Neural progenitor cell (in vitro differentiated cells): Measurements from ENCODE around the gene SPG11.

Experiments used
- EZH2 ChIP-seq: fragments of 200-600 bp; sonication (generic); IDR thresholded peaks from 2 replicates; pipeline ENCODE4 v1.6.1; 2017; ENCODE audit warnings: antibody characterized with exemption, mild to moderate bottlenecking, moderate library complexity
- EZH2phosphoT487 ChIP-seq: fragments of 200-600 bp; sonication (generic); IDR thresholded peaks from 2 replicates; pipeline ENCODE4 v1.6.1; 2017; ENCODE audit warnings: antibody characterized with exemption
- TF ChIP-seq, protein P1 (sequence below): fragments of 200-600 bp; sonication (generic); IDR thresholded peaks from 2 replicates; pipeline ENCODE4 v1.5.1; 2017; ENCODE audit warnings: antibody characterized with exemption, mild to moderate bottlenecking

DNA sequence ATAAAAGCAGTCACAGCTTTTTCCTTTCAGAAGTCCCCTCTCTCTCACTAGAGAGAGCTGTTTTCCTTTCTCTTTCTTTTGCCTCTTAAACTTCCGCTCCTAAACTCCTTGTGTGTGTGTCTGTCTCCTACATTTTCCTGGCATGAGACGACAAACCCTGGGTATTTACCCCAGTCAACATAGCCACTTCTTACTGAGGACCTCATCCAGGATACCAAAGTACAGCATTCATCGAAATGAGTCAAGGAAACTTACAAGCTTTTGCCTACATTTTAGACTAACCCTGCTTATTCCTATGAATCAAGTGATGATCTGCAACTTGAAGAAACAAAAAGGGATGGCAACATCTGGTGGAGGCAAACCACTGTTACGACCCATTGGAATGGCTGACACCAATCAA is 31.0 kb upstream of the SPG11 start:
- no peak for TF ChIP-seq EZH2phosphoT487
- TF ChIP-seq EZH2 = no peak
- TF ChIP-seq, protein P1, sequence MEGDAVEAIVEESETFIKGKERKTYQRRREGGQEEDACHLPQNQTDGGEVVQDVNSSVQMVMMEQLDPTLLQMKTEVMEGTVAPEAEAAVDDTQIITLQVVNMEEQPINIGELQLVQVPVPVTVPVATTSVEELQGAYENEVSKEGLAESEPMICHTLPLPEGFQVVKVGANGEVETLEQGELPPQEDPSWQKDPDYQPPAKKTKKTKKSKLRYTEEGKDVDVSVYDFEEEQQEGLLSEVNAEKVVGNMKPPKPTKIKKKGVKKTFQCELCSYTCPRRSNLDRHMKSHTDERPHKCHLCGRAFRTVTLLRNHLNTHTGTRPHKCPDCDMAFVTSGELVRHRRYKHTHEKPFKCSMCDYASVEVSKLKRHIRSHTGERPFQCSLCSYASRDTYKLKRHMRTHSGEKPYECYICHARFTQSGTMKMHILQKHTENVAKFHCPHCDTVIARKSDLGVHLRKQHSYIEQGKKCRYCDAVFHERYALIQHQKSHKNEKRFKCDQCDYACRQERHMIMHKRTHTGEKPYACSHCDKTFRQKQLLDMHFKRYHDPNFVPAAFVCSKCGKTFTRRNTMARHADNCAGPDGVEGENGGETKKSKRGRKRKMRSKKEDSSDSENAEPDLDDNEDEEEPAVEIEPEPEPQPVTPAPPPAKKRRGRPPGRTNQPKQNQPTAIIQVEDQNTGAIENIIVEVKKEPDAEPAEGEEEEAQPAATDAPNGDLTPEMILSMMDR = no peak
